A673 (cell line): Measurements from ENCODE around the gene IL1RAP.

Source experiments
- CTCF ChIP-seq: fragments of 300-800, 200-600 bp; sonication (generic); conservative IDR thresholded peaks from 2 replicates; pipeline ENCODE4 v1.5.1; 2017; ENCODE audit warnings: low read depth, mild to moderate bottlenecking, antibody characterized with exemption, low read length, moderate library complexity, mixed read lengths
- EZH2 ChIP-seq: fragments of 200-600 bp; sonication (generic); IDR thresholded peaks from 2 replicates; pipeline ENCODE4 v1.6.1; 2017; ENCODE audit warnings: borderline replicate concordance, low read depth, mild to moderate bottlenecking, mixed read lengths, antibody characterized with exemption, low read length; ENCODE audit not compliant: poor library complexity, severe bottlenecking

GRCh38 chr3:190581041-190581541 is 67.2 kb downstream of the IL1RAP start:
- no peak for TF ChIP-seq CTCF
- no peak for TF ChIP-seq EZH2
